ENCODE measurements around the gene CCNK. TPM values are rescaled to one million over a fixed set of nuclear protein-coding genes. Genes with fewer than 3 reads are reported as not detected.
A peak's percentile ranks its signal among the peaks of the same experiment; 100 is the strongest.

Gene CCNK
- total RNA-seq (2021) (9.7 and 19.0 TPM in 2 replicates), Bru-seq, nascent RNA (percentile 62 among the genes with signal in this experiment), BruChase-seq, experiment 1, labeled RNA remaining after a 2-hour chase (percentile 54 among the genes with signal in this experiment), BruChase-seq, experiment 2, labeled RNA remaining after a 6-hour chase (percentile 65 among the genes with signal in this experiment)
- long read RNA-seq, partial matches to known transcripts = 0 of 2 reads
- long read RNA-seq, other reads (novel, unspliced or antisense) = 2 of 2 reads

DNA sequence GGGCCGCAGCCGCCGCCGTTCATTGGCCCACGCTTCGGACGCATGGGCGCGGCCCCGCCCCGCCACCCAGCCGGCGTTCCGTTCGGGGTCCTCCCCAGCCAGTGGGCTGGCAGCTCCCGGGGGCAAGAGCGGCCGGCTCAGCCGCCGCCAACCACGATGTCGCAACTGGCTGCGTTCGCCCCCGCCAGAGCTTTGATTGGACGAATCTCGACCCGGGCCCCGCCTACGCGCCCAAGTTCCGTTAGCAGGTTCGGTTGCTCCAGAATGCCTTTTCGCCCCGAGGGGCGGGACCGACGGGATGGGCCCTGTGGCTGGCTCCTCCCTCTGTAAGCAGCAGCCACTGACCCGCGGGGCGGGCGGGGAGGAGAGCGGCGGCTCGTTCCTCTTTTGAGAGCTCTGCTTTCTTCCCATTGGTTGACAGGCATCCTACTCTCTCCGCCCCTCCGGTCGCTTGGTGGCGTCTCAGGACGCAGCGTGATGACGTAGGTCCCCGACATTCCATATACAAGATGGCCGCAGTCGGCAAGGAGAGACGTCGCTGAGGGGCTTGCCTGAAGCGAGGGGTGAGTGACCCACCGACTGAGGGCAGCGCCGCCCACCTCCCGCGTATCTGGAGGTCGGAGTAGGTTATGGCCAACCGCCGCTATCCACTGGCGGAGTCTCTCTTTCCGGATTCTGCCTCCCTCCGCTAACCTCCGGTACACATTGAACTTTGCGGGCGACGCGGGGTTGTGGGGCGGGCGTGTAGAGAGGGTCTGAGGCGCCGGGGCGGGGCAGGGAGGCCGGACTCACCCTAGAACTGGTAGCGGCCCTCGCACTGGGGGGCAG, at the start of gene CCNK:
TSS of gene CCNK (plus strand) at position 493 of the 828 bp plus-strand sequence. CDS start 11,269 bp downstream, outside the sequence.
- peak; percentile 94 for DNase-seq
- BruUV-seq (replicated peaks) = no TSS peak
- Histone ChIP-seq H3K27ac (peak within 1 kb of the TSS; percentile 72), H3K27me3 (ENCODE audit: insufficient read depth, low read depth) (no peaks in the 10 kb centered on the region), H3K4me3 (peak within 1 kb of the TSS; percentile 92), H3K36me3 (ENCODE audit: low read depth) (no peaks in the 10 kb centered on the region), H3K9me3 (ENCODE audit: insufficient read depth, low read depth) (no peaks in the 10 kb centered on the region), H2AFZ (peak within 1 kb of the TSS; percentile 76), H3K79me2 (ENCODE audit: low read depth) (peaks cover 86% of the 10 kb centered on the region), H3K4me1 (replicated peaks; ENCODE audit: insufficient read depth) (peaks cover 22% of the 10 kb centered on the region), H3F3A (ENCODE audit: insufficient read depth, low read depth) (no peaks in the 10 kb centered on the region), H3K9me2 (ENCODE audit: insufficient read depth) (no peaks in the 10 kb centered on the region), H4K20me1 (ENCODE audit: insufficient read depth) (peaks cover 42% of the 10 kb centered on the region), H3K4me2 (peak within 1 kb of the TSS; percentile 94)
- ChIA-PET POLR2A (ENCODE audit: unreplicated experiment) (interaction anchor here (0.5 to 0.7 kb wide), 5 partner anchors 12 to 824 kb away, joined by 3 to 9 read pairs (median 5); no protein-coding TSS in a partner anchor), CTCF (no interaction called here)
- intact Hi-C loops (cut with micrococcal nuclease; ENCODE audit: unreplicated experiment) = no loop called here
- TF ChIP-seq EZH2 (IDR thresholded peaks at IDR 0.05; ENCODE audit: low read depth) = no peak
- TF ChIP-seq, protein P1, sequence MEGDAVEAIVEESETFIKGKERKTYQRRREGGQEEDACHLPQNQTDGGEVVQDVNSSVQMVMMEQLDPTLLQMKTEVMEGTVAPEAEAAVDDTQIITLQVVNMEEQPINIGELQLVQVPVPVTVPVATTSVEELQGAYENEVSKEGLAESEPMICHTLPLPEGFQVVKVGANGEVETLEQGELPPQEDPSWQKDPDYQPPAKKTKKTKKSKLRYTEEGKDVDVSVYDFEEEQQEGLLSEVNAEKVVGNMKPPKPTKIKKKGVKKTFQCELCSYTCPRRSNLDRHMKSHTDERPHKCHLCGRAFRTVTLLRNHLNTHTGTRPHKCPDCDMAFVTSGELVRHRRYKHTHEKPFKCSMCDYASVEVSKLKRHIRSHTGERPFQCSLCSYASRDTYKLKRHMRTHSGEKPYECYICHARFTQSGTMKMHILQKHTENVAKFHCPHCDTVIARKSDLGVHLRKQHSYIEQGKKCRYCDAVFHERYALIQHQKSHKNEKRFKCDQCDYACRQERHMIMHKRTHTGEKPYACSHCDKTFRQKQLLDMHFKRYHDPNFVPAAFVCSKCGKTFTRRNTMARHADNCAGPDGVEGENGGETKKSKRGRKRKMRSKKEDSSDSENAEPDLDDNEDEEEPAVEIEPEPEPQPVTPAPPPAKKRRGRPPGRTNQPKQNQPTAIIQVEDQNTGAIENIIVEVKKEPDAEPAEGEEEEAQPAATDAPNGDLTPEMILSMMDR (conservative IDR thresholded peaks at IDR 0.05) = no peak

DNA sequence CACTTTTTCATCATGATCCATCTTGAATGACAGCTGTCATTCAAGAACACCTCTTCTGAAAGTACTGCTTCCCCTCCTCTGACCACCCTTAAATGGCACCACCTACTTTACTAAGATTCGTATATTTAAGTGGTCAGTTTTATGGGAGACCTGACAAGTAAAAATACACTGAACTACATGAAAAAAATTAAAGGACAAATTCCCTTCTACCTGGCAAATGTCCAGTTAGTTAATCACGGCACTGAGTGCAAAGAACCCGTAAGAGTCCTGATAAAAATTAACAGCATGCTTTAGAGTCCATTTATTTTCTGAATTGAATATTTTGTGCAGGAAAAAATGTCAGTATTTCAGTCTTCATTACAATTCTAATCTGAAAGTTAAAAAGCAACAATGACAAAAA, 49.2 kb upstream of the CCNK start:
- Histone ChIP-seq H3K27ac (no peak overlapping the region), H2AFZ (no peak overlapping the region), H3F3A (ENCODE audit: insufficient read depth, low read depth) (no peaks in the 10 kb centered on the region), H3K9me2 (ENCODE audit: insufficient read depth) (no peaks in the 10 kb centered on the region), H3K4me2 (no peak overlapping the region), H3K79me2 (ENCODE audit: low read depth) (no peaks in the 10 kb centered on the region), H3K4me3 (no peak overlapping the region), H3K4me1 (replicated peaks; ENCODE audit: insufficient read depth) (no peaks in the 10 kb centered on the region), H3K27me3 (ENCODE audit: insufficient read depth, low read depth) (no peaks in the 10 kb centered on the region), H3K36me3 (ENCODE audit: low read depth) (no peaks in the 10 kb centered on the region), H3K9me3 (ENCODE audit: insufficient read depth, low read depth) (no peaks in the 10 kb centered on the region), H4K20me1 (ENCODE audit: insufficient read depth) (no peaks in the 10 kb centered on the region)
- intact Hi-C loops (cut with micrococcal nuclease; ENCODE audit: unreplicated experiment) = no loop called here
- DNase-seq = no peak
- ChIA-PET CTCF (no interaction called here), POLR2A (ENCODE audit: unreplicated experiment) (no interaction called here)
- BruUV-seq (replicated peaks) = no TSS peak
- TF ChIP-seq, protein P1 (conservative IDR thresholded peaks at IDR 0.05) = no peak
- TF ChIP-seq EZH2 (IDR thresholded peaks at IDR 0.05; ENCODE audit: low read depth) = no peak

DNA sequence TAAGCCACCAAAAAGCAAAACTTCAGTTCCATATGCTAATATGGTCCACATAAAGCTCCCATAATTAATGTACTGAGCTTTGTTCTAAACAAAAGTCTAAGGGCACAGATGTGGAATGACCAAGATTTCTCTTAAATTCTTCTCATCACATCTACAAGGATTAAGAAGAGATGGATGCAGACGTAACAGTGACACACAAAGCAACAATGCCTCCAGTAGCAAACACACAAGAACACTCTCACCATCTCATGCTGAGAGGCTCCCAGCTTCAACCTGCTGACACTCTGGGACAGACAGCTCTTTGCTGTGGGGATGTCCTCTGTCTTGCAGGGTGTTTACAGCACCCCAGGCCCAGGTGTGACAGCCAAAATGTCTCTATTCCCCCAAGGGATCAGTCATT, 48.7 kb upstream of the CCNK start:
- ChIA-PET CTCF (no interaction called here), POLR2A (ENCODE audit: unreplicated experiment) (no interaction called here)
- H3K79me2 ChIP-seq (ENCODE audit: low read depth) = no peaks in the 10 kb centered on the region
- intact Hi-C loops (cut with micrococcal nuclease; ENCODE audit: unreplicated experiment) = no loop called here
- H4K20me1 ChIP-seq (ENCODE audit: insufficient read depth) = no peaks in the 10 kb centered on the region
- no peak overlapping the region for H2AFZ ChIP-seq
- BruUV-seq (replicated peaks) = no TSS peak
- TF ChIP-seq, protein P1 (conservative IDR thresholded peaks at IDR 0.05) = no peak
- TF ChIP-seq EZH2 (IDR thresholded peaks at IDR 0.05; ENCODE audit: low read depth) = no peak
- no peak overlapping the region for H3K27ac ChIP-seq
- no peaks in the 10 kb centered on the region for H3K27me3 ChIP-seq (ENCODE audit: insufficient read depth, low read depth)
- H3K36me3 ChIP-seq (ENCODE audit: low read depth) = no peaks in the 10 kb centered on the region
- no peaks in the 10 kb centered on the region for H3K9me3 ChIP-seq (ENCODE audit: insufficient read depth, low read depth)
- H3F3A ChIP-seq (ENCODE audit: insufficient read depth, low read depth) = no peaks in the 10 kb centered on the region
- H3K4me2 ChIP-seq = no peak overlapping the region
- no peak overlapping the region for H3K4me3 ChIP-seq
- no peaks in the 10 kb centered on the region for H3K4me1 ChIP-seq (replicated peaks; ENCODE audit: insufficient read depth)
- DNase-seq = no peak
- H3K9me2 ChIP-seq (ENCODE audit: insufficient read depth) = no peaks in the 10 kb centered on the region
